H1 (cell line): ENCODE data around the gene CHCHD6. TPM values are rescaled to one million over a fixed set of nuclear protein-coding genes. Genes with fewer than 3 reads are reported as not detected.

Source experiments
- CBX8 ChIP-seq: fragments of 300-800, 300-1000 bp; sonication (generic); IDR thresholded peaks from 2 replicates; pipeline ENCODE4 v1.7.1; 2016; ENCODE audit warnings: low read depth, low read length, borderline replicate concordance
- CEBPB ChIP-seq: IDR thresholded peaks from 2 replicates; pipeline ENCODE4 v1.6.1; 2012; ENCODE audit warnings: low read depth, low read length
- CHD7 ChIP-seq: fragments of 300-600 bp; sonication (generic); IDR thresholded peaks from 2 replicates; pipeline ENCODE4 v1.7.1; 2012; ENCODE audit warnings: low read length, moderate library complexity, mild to moderate bottlenecking, inconsistent platforms; ENCODE audit not compliant: insufficient replicate concordance
- CTCF ChIP-seq, 3 experiments: IDR thresholded peaks; 1 replicate in 2 of 3; 2 replicates in 1 of 3; pipeline versions ENCODE4 v1.5.1 to v1.6.1; 2011; ENCODE audit warnings: low read length in 3 of 3, mild to moderate bottlenecking in 3 of 3, inconsistent platforms in 2 of 3, low read depth in 1 of 3, moderate library complexity in 1 of 3; ENCODE audit not compliant: insufficient read depth in 1 of 3; ENCODE audit errors: control extremely low read depth in 1 of 3
- HDAC2 ChIP-seq, 2 experiments: fragments of 300-600 bp in 1 of 2; sonication (generic) in 1 of 2; IDR thresholded peaks; 2 replicates each; pipeline ENCODE4 v1.6.1; 2011 to 2012; ENCODE audit warnings: low read depth in 2 of 2, low read length in 2 of 2, mild to moderate bottlenecking in 2 of 2, moderate library complexity in 2 of 2, borderline replicate concordance in 1 of 2, inconsistent platforms in 1 of 2
- JUND ChIP-seq: IDR thresholded peaks from 2 replicates; pipeline ENCODE4 v1.6.1; 2011; ENCODE audit warnings: mild to moderate bottlenecking, improper control_type of control experiment, low read length
- SUZ12 ChIP-seq: fragments of 200-600 bp; sonication (generic); IDR thresholded peaks from 2 replicates; pipeline ENCODE4 v1.6.1; 2012; ENCODE audit warnings: mild to moderate bottlenecking, inconsistent platforms, low read length, moderate library complexity, mixed read lengths
- TAF1 ChIP-seq: IDR thresholded peaks from 2 replicates; pipeline ENCODE4 v1.6.1; 2011; ENCODE audit warnings: mild to moderate bottlenecking, low read depth, low read length
- ZNF274 ChIP-seq: IDR thresholded peaks from 2 replicates; pipeline ENCODE4 v1.7.0; 2012; ENCODE audit warnings: low read length, borderline replicate concordance; ENCODE audit errors: extremely low read depth
- polyA plus RNA-seq, 7 experiments: library from polyadenylated mRNA; depleted of rRNA in 3 of 7; stranded (reverse) in 5 of 7; unstranded in 2 of 7; fragments of >200 nt in 5 of 7; fragments of 200-250 nt in 2 of 7; gene quantifications; 1 replicate in 5 of 7; 2 replicates in 1 of 7; 4 replicates in 1 of 7; pipeline versions ENCODE4 v1.2.1 to v1.2.3, GENCODE V29; 2011 to 2013; ENCODE audit warnings: missing spikeins in 2 of 7, mixed read lengths in 2 of 7
- total RNA-seq: library from RNA; stranded (reverse); fragmentation: NEBNext Ultra II Directional; extraction: Animal tissue kit (Norgen Biotek cat#: 25700); gene quantifications from 2 replicates; pipeline ENCODE4 v1.2.1, GENCODE V29; 2021

Gene CHCHD6
- total and polyA plus RNA-seq, 2 of the 8 experiments (the other 6 are each of a cell fraction or from before 2014, with no cell fraction given), result 32.4 to 37.6 TPM

- no peak for TF ChIP-seq CHD7
- no peak for TF ChIP-seq HDAC2 (IDR thresholded peaks at IDR 0.05; ENCODE audit: borderline replicate concordance in 1 of 2, low read depth in 2 of 2, low read length in 2 of 2)
- no peak for TF ChIP-seq CBX8
- no peak for TF ChIP-seq SUZ12
- TF ChIP-seq TAF1, result no peak
- TF ChIP-seq ZNF274, result no peak
- TF ChIP-seq CEBPB, result no peak
- TF ChIP-seq CTCF (IDR thresholded peaks at IDR 0.05; ENCODE audit: control extremely low read depth in 1 of 3, insufficient read depth in 1 of 3, low read depth in 1 of 3, low read length in 3 of 3), result no peak
- no peak for TF ChIP-seq JUND
Observed at GRCh38 chr3:126858887-126859286, 154.8 kb downstream of the CHCHD6 start (continued).
